K562 (cell line): ENCODE measurements around the gene RGMB. TPM values are rescaled to one million over a fixed set of nuclear protein-coding genes. Genes with fewer than 3 reads are reported as not detected.

Experiments
- AFF1 ChIP-seq, 2 experiments: fragments of 450-650 bp; IDR thresholded peaks; 2 replicates each; pipeline ENCODE4 v1.6.1; 2018; ENCODE audit warnings: mild to moderate bottlenecking in 2 of 2, low read depth in 1 of 2; ENCODE audit not compliant: partially characterized antibody in 2 of 2
- BCOR ChIP-seq: fragments of 450-650 bp; IDR thresholded peaks from 2 replicates; pipeline ENCODE4 v1.6.1; 2016
- ETV1 ChIP-seq: fragments of 450-650 bp; conservative IDR thresholded peaks from 2 replicates; pipeline ENCODE4 v1.6.1; 2016; ENCODE audit warnings: missing genetic modification characterization, control low read depth, low read depth, missing compliant biosample characterization
- KDM1A ChIP-seq, 2 experiments: fragments of 450-650 bp; IDR thresholded peaks; 2 replicates each; pipeline ENCODE4 v1.6.1; 2016; ENCODE audit warnings: mild to moderate bottlenecking in 2 of 2
- ZKSCAN1 ChIP-seq: fragments of 150-350 bp; IDR thresholded peaks from 2 replicates; pipeline ENCODE4 v1.6.1; 2016; ENCODE audit warnings: low read depth, low read length
- ZNF140 ChIP-seq: fragments of 250-450 bp; sonication (Bioruptor Pico); IDR thresholded peaks from 2 replicates; pipeline ENCODE4 v1.8.0; 2021; ENCODE audit warnings: moderate library complexity, mild to moderate bottlenecking, inconsistent platforms
- ZNF165 ChIP-seq: fragments of 250-450 bp; sonication (Bioruptor Pico); IDR thresholded peaks from 2 replicates; pipeline ENCODE4 v1.4.0; 2020; ENCODE audit warnings: borderline replicate concordance
- ZNF518B ChIP-seq: fragments of 250-450 bp; sonication (Bioruptor Pico); IDR thresholded peaks from 2 replicates; pipeline ENCODE4 v1.5.0; 2021; ENCODE audit warnings: mild to moderate bottlenecking, moderate library complexity
- polyA plus RNA-seq, 8 experiments: library from polyadenylated mRNA; depleted of rRNA in 4 of 8; stranded (reverse) in 5 of 8; unstranded in 3 of 8; fragments of >200 nt; fragmentation: Nextera tagmentation in 2 of 8; fragmentation: Illumina TruSeq in 1 of 8; extraction: Ambion mirVana in 2 of 8; extraction: Trizol in 1 of 8; gene quantifications; 2 replicates each; pipeline versions ENCODE4 v1.2.1 to v1.2.3, GENCODE V29; 2011 to 2014; ENCODE audit warnings: inconsistent platforms in 1 of 8, missing spikeins in 1 of 8
- total RNA-seq, 7 experiments: library from RNA; depleted of rRNA in 6 of 7; stranded (reverse); fragments of >200 nt in 6 of 7; fragmentation: Illumina TruSeq in 2 of 7; extraction: Trizol in 2 of 7; gene quantifications; 2 replicates each; pipeline versions ENCODE4 v1.2.1 to v1.2.3, GENCODE V29; 2011 to 2021; ENCODE audit warnings: low replicate concordance in 1 of 7

The RGMB gene
- total and polyA plus RNA-seq, 9 of the 15 experiments (the other 6 are each of a cell fraction or from before 2014, with no cell fraction given), result 0.03 to 0.38 TPM; not detected in 7

GRCh38 chr5:98786191-98786853, 12.9 kb downstream of the RGMB start (continued):
- TF ChIP-seq ZNF140 (CRISPR knock-in tag) (no peak), KDM1A (IDR thresholded peaks at IDR 0.05) (no peak), BCOR (no peak), ZNF518B (CRISPR knock-in tag) (no peak), ZNF165 (CRISPR knock-in tag) (no peak), ETV1 (tag) (no peak), ZKSCAN1 (no peak), AFF1 (IDR thresholded peaks at IDR 0.05; ENCODE audit: low read depth in 1 of 2, partially characterized antibody in 2 of 2) (no peak)
